T-cell (primary cell): ENCODE measurements around the gene CELSR1. TPM values are rescaled to one million over a fixed set of nuclear protein-coding genes. Genes with fewer than 3 reads are reported as not detected.

Source experiments
- ATAC-seq, 4 experiments: fragments of 200-7000 bp in 3 of 4; fragments of 150-1000 bp in 1 of 4; cut with Tn5 transposase; replicated peaks in 1 of 4; 1 replicate in 3 of 4; 2 replicates in 1 of 4; pipeline ENCODE4 v1.10.0; 2021; ENCODE audit warnings: moderate library complexity in 3 of 4, mild to moderate bottlenecking in 2 of 4, moderate number of reproducible peaks in 1 of 4
- CTCF ChIA-PET, 2 donors: fragments of 300-600 bp; sonication (Branson Sonifier 250); formaldehyde crosslinking; loops; one replicate each; lab custom pipeline; 2022; ENCODE audit warnings: antibody characterized with exemption in 2 of 2; lab: Charles Lee
- POLR2A ChIA-PET, 2 donors: fragments of 300-600 bp; sonication (Branson Sonifier 250); formaldehyde crosslinking; loops; one replicate each; lab custom pipeline; 2022; ENCODE audit warnings: antibody characterized with exemption in 2 of 2; lab: Charles Lee
- DNase-seq, 35 experiments: peaks; one replicate each; pipeline versions ENCODE4 v3.0.0 to v3.0.0-alpha.2; 2013 to 2023
- H3K27ac ChIP-seq: one replicate; pipeline ENCODE4 v1.5.1; 2013; ENCODE audit warnings: low read length
- H3K27me3 ChIP-seq, 2 experiments: replicated peaks in 1 of 2; 1 replicate in 1 of 2; 2 replicates in 1 of 2; pipeline versions ENCODE4 v1.6.1 to v1.7.0; 2013; ENCODE audit warnings: low read length in 1 of 2, mixed read lengths in 1 of 2; ENCODE audit not compliant: control insufficient read depth in 2 of 2, insufficient read depth in 2 of 2; ENCODE audit errors: extremely low read depth in 1 of 2
- H3K36me3 ChIP-seq, 2 donors: 1 replicate in 1 of 2; 2 replicates in 1 of 2; pipeline versions ENCODE4 v1.6.1 to v1.7.0; 2013; ENCODE audit warnings: low read length in 1 of 2; ENCODE audit not compliant: control insufficient read depth in 2 of 2, insufficient read depth in 1 of 2; ENCODE audit errors: extremely low read depth in 1 of 2
- H3K4me1 ChIP-seq, 2 experiments: 1 replicate in 1 of 2; 2 replicates in 1 of 2; pipeline versions ENCODE4 v1.6.1 to v1.7.0; 2013; ENCODE audit warnings: low read length in 2 of 2, mixed read lengths in 1 of 2; ENCODE audit not compliant: insufficient read depth in 2 of 2, control insufficient read depth in 1 of 2; ENCODE audit errors: extremely low read depth in 1 of 2
- H3K4me3 ChIP-seq, 2 donors: 1 replicate in 1 of 2; 2 replicates in 1 of 2; pipeline versions ENCODE4 v1.5.1 to v1.7.0; 2013; ENCODE audit warnings: mild to moderate bottlenecking in 2 of 2, low read length in 1 of 2, moderate library complexity in 1 of 2; ENCODE audit not compliant: control insufficient read depth in 1 of 2; ENCODE audit errors: extremely low read depth in 1 of 2
- H3K9me3 ChIP-seq: 2 replicates; pipeline ENCODE4 v1.7.0; 2013
- H3K27ac Mint-ChIP-seq, 2 donors: one replicate each; pipeline ENCODE4 v1.8.0; 2020 to 2021; ENCODE audit warnings: mild to moderate bottlenecking in 2 of 2, mixed read lengths in 2 of 2
- H3K27me3 Mint-ChIP-seq, 2 donors: one replicate each; pipeline ENCODE4 v1.8.0; 2021 to 2022; ENCODE audit warnings: mixed read lengths in 2 of 2
- H3K36me3 Mint-ChIP-seq: one replicate; pipeline ENCODE4 v1.8.0; 2021; ENCODE audit warnings: mixed read lengths
- H3K4me1 Mint-ChIP-seq, 3 donors: one replicate each; pipeline ENCODE4 v1.8.0; 2020 to 2022; ENCODE audit warnings: mixed read lengths in 3 of 3, mild to moderate bottlenecking in 1 of 3
- H3K4me3 Mint-ChIP-seq, 3 donors: one replicate each; pipeline ENCODE4 v1.8.0; 2020 to 2022; ENCODE audit warnings: mild to moderate bottlenecking in 3 of 3, mixed read lengths in 3 of 3, moderate library complexity in 3 of 3
- H3K9me3 Mint-ChIP-seq, 3 donors: one replicate each; pipeline ENCODE4 v1.8.0; 2020 to 2022; ENCODE audit warnings: mixed read lengths in 3 of 3
- WGBS: methylation state at CpG from one replicate; pipeline ENCODE4 v1.1.5; 2013; ENCODE audit warnings: missing lambda C conversion rate; ENCODE audit not compliant: insufficient coverage; 5-methylcytosine and 5-hydroxymethylcytosine counted together
- total RNA-seq, 35 experiments: library from RNA in 6 of 35; stranded (reverse) in 6 of 35; fragments of 120-200 nt in 1 of 35; gene quantifications; one replicate each; pipeline versions ENCODE4 v1.2.1 to v1.2.4 and lab custom pipeline; 2013 to 2026

CELSR1 gene
- total RNA-seq, 5 donors from 2014 or later (not counting 1 experiment from before 2014, with no cell fraction given): 1.1 to 2.7 (median 1.6) TPM

- whole genome bisulfite sequencing: 87% methylated on average over 19 of the region's 19 CpGs
- H3K27ac Mint-ChIP-seq: no peak overlapping the region
Measured at GRCh38 chr22:46380069-46380468, 157.4 kb downstream of the CELSR1 start.

GRCh38 chr22:46379066-46379930, 158.1 kb downstream of the CELSR1 start:
- peaks cover 5 to 9% (median 6%) of the 10 kb centered on the region in 3 donors for H3K9me3 Mint-ChIP-seq
- H3K36me3 ChIP-seq: no peaks in the 10 kb centered on the region
- H3K4me3 Mint-ChIP-seq: no peak overlapping the region
- H3K36me3 Mint-ChIP-seq: peaks cover 3% of the 10 kb centered on the region
- WGBS: 90% methylated on average over 25 of the region's 29 CpGs
- H3K4me1 ChIP-seq: peaks cover 0 to 9% of the 10 kb centered on the region in 2 experiments
- POLR2A ChIA-PET: no interaction called here
- CTCF ChIA-PET: no interaction called here
- H3K27me3 Mint-ChIP-seq: no peaks in the 10 kb centered on the region
- DNase-seq: no peak
- ATAC-seq: no peak
- H3K27ac ChIP-seq: no peak overlapping the region
- no peak overlapping the region for H3K4me3 ChIP-seq
- H3K27ac Mint-ChIP-seq: no peak overlapping the region
- peaks cover 2 to 10% (median 5%) of the 10 kb centered on the region in 3 donors for H3K4me1 Mint-ChIP-seq
- peaks cover 0 to 8% of the 10 kb centered on the region in 2 experiments for H3K27me3 ChIP-seq
- H3K9me3 ChIP-seq: no peaks in the 10 kb centered on the region

More at GRCh38 chr22:46380069-46380468, 157.4 kb downstream of the CELSR1 start:
- peaks cover 0 to under 1% of the 10 kb centered on the region in 2 experiments for H3K4me1 ChIP-seq
- Mint-ChIP-seq H3K4me3 (no peak overlapping the region), H3K4me1 (peaks cover 0 to 6% (median 2%) of the 10 kb centered on the region in 3 donors), H3K36me3 (peaks cover 3% of the 10 kb centered on the region), H3K9me3 (peaks cover 5 to 9% (median 6%) of the 10 kb centered on the region in 3 donors), H3K27me3 (no peaks in the 10 kb centered on the region)
- no peak overlapping the region for H3K4me3 ChIP-seq
- DNase-seq (no peak), ATAC-seq (no peak)
- POLR2A ChIA-PET: no interaction called here
- no peaks in the 10 kb centered on the region for H3K9me3 ChIP-seq
- CTCF ChIA-PET: no interaction called here
- no peak overlapping the region for H3K27ac ChIP-seq
- H3K27me3 ChIP-seq: peaks cover 0 to 8% of the 10 kb centered on the region in 2 experiments
- H3K36me3 ChIP-seq: no peaks in the 10 kb centered on the region

- H3K36me3 ChIP-seq: no peaks in the 10 kb centered on the region
- H3K27ac Mint-ChIP-seq: no peak overlapping the region
- H3K4me1 Mint-ChIP-seq: peaks cover 10 to 17% (median 13%) of the 10 kb centered on the region in 3 donors
- H3K27ac ChIP-seq: no peak overlapping the region
- no peak for ATAC-seq
- H3K4me1 ChIP-seq: peaks cover 2 to 16% of the 10 kb centered on the region in 2 experiments
- DNase-seq: no peak
- 88% methylated on average over 22 of the region's 22 CpGs for WGBS
- no peaks in the 10 kb centered on the region for H3K9me3 ChIP-seq
- H3K27me3 ChIP-seq: peaks cover 0 to 12% of the 10 kb centered on the region in 2 experiments
- POLR2A ChIA-PET: no interaction called here
- no peak overlapping the region for H3K4me3 ChIP-seq
- H3K36me3 Mint-ChIP-seq: peaks cover 3% of the 10 kb centered on the region
- H3K27me3 Mint-ChIP-seq: no peaks in the 10 kb centered on the region
- CTCF ChIA-PET: no interaction called here
- peaks cover 5 to 9% (median 6%) of the 10 kb centered on the region in 3 donors for H3K9me3 Mint-ChIP-seq
- no peak overlapping the region for H3K4me3 Mint-ChIP-seq
Measured at GRCh38 chr22:46378426-46379065, 158.9 kb downstream of the CELSR1 start.

- DNase-seq: no peak
- 89% methylated on average over 25 of the region's 27 CpGs for WGBS
- peaks cover 14 to 21% (median 16%) of the 10 kb centered on the region in 3 donors for H3K4me1 Mint-ChIP-seq
- H3K4me3 Mint-ChIP-seq: no peak overlapping the region
- POLR2A ChIA-PET: no interaction called here
- Histone ChIP-seq H3K27me3 (peaks cover 0 to 16% of the 10 kb centered on the region in 2 experiments), H3K4me3 (no peak overlapping the region), H3K27ac (no peak overlapping the region), H3K9me3 (no peaks in the 10 kb centered on the region), H3K36me3 (no peaks in the 10 kb centered on the region), H3K4me1 (peaks cover 2 to 24% of the 10 kb centered on the region in 2 experiments)
- H3K27me3 Mint-ChIP-seq: peaks cover 0 to 3% of the 10 kb centered on the region in 2 donors
- CTCF ChIA-PET: no interaction called here
- H3K27ac Mint-ChIP-seq: no peak overlapping the region
- H3K9me3 Mint-ChIP-seq: peaks cover 5 to 9% (median 6%) of the 10 kb centered on the region in 3 donors
- peaks cover 3% of the 10 kb centered on the region for H3K36me3 Mint-ChIP-seq
- no peak for ATAC-seq
Measured at GRCh38 chr22:46377525-46378425, 159.6 kb downstream of the CELSR1 start.

GRCh38 chr22:46376908-46377524, 160.4 kb downstream of the CELSR1 start:
- H3K36me3 ChIP-seq: no peaks in the 10 kb centered on the region

More at GRCh38 chr22:46376908-46377524, 160.4 kb downstream of the CELSR1 start:
- H3K27ac Mint-ChIP-seq: no peak overlapping the region
- peaks cover under 1 to 4% of the 10 kb centered on the region in 2 donors for H3K27me3 Mint-ChIP-seq
- H3K36me3 Mint-ChIP-seq: peaks cover 3% of the 10 kb centered on the region
- peaks cover 20 to 26% (median 20%) of the 10 kb centered on the region in 3 donors for H3K4me1 Mint-ChIP-seq
- DNase-seq (no peak), ATAC-seq (no peak)
- WGBS: 90% methylated on average over 16 of the region's 19 CpGs
- no peak overlapping the region for H3K27ac ChIP-seq
- POLR2A ChIA-PET: no interaction called here
- CTCF ChIA-PET: no interaction called here
- no peak overlapping the region for H3K4me3 ChIP-seq
- peaks cover 2 to 31% of the 10 kb centered on the region in 2 experiments for H3K4me1 ChIP-seq
- peaks cover 0 to 18% of the 10 kb centered on the region in 2 experiments for H3K27me3 ChIP-seq
- H3K4me3 Mint-ChIP-seq: no peak overlapping the region
- no peaks in the 10 kb centered on the region for H3K9me3 ChIP-seq
- H3K9me3 Mint-ChIP-seq: peaks cover 5 to 9% (median 6%) of the 10 kb centered on the region in 3 donors
